HG02678 (cell line): ENCODE measurements around the gene FMN1.

Experiments
- ATAC-seq: cut with Tn5 transposase; IDR thresholded peaks from one replicate; pipeline ENCODE4 v1.9.1; 2021; ENCODE audit warnings: mild to moderate bottlenecking, moderate library complexity; ENCODE audit not compliant: unreplicated experiment

The FMN1 gene

GRCh38 chr15:33021806-33022389, 172.6 kb downstream of the FMN1 start:
- ATAC-seq, result no peak

GRCh38 chr15:33019354-33019981, 175.0 kb downstream of the FMN1 start:
- ATAC-seq, result no peak

- ATAC-seq, result no peak
Observed at GRCh38 chr15:33016405-33017024, 178.0 kb downstream of the FMN1 start.

GRCh38 chr15:33014586-33014985, 179.9 kb downstream of the FMN1 start:
- no peak for ATAC-seq

- ATAC-seq, result no peak
Observed at GRCh38 chr15:33013827-33014445, 180.6 kb downstream of the FMN1 start.

GRCh38 chr15:33011976-33012375, 182.5 kb downstream of the FMN1 start:
- no peak for ATAC-seq

GRCh38 chr15:33009603-33010002, 184.9 kb downstream of the FMN1 start:
- ATAC-seq, result no peak

GRCh38 chr15:33009026-33009425, 185.5 kb downstream of the FMN1 start:
- ATAC-seq, result no peak

- no peak for ATAC-seq
Observed at GRCh38 chr15:33008284-33008995, 186.1 kb downstream of the FMN1 start.

- no peak for ATAC-seq
Observed at GRCh38 chr15:33007303-33007855, 187.1 kb downstream of the FMN1 start.

GRCh38 chr15:33005582-33005981, 188.9 kb downstream of the FMN1 start:
- no peak for ATAC-seq

GRCh38 chr15:33001926-33002325, 192.6 kb downstream of the FMN1 start:
- no peak for ATAC-seq

- no peak for ATAC-seq
Observed at GRCh38 chr15:32998979-32999672, 195.4 kb downstream of the FMN1 start.

GRCh38 chr15:32998182-32998581, 196.3 kb downstream of the FMN1 start:
- no peak for ATAC-seq

- ATAC-seq, result no peak
Observed at GRCh38 chr15:32994810-32995424, 199.6 kb downstream of the FMN1 start.

- ATAC-seq, result no peak
Observed at GRCh38 chr15:32993285-32993684, 201.2 kb downstream of the FMN1 start.

GRCh38 chr15:32991619-32992111, 202.8 kb downstream of the FMN1 start:
- ATAC-seq, result no peak

GRCh38 chr15:32990071-32990470, 204.4 kb downstream of the FMN1 start:
- ATAC-seq, result no peak

GRCh38 chr15:32987067-32987466, 207.4 kb downstream of the FMN1 start:
- no peak for ATAC-seq

- no peak for ATAC-seq
Observed at GRCh38 chr15:32986147-32986546, 208.4 kb downstream of the FMN1 start.
